Effector CD4-positive, alpha-beta T cell (primary cell): ENCODE data around the gene TNS1.

Experiments used
- DNase-seq: peaks from one replicate; pipeline ENCODE4 v3.0.0-alpha.2; 2020

Gene TNS1

GRCh38 chr2:217928324-217929181 lies 74.2 kb downstream of the TNS1 start:
- no peak for DNase-seq

GRCh38 chr2:217927601-217928323 lies 75.0 kb downstream of the TNS1 start:
- no peak for DNase-seq

- no peak for DNase-seq
Observed at GRCh38 chr2:217926801-217927200, 76.0 kb downstream of the TNS1 start.

DNA sequence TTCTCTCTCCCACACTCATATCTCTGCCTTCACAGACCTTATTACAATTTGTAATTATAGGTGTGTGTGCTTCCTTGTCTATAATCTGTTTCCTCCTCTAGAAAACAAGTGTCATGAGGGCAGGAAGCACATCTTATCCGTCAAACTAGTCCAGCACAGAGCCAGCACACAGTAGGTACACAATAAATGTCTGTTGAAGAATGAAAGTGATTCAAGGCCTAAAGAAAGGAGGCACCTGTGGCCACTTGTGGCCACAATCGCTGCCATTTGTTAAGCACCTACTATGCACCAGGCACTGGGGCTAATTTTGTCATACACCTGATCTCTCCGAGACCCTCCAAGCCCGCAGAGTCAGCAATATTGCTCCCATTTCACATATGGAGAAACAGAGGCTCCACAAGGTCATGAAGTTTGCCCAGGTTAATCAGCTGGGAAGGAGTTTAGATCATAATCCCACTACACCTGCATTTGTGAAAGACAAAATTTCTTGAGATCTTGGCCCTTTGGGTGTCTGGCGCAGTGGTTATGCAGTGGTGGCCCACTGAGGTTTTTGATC lies 78.4 kb downstream of the TNS1 start:
- no peak for DNase-seq

DNA sequence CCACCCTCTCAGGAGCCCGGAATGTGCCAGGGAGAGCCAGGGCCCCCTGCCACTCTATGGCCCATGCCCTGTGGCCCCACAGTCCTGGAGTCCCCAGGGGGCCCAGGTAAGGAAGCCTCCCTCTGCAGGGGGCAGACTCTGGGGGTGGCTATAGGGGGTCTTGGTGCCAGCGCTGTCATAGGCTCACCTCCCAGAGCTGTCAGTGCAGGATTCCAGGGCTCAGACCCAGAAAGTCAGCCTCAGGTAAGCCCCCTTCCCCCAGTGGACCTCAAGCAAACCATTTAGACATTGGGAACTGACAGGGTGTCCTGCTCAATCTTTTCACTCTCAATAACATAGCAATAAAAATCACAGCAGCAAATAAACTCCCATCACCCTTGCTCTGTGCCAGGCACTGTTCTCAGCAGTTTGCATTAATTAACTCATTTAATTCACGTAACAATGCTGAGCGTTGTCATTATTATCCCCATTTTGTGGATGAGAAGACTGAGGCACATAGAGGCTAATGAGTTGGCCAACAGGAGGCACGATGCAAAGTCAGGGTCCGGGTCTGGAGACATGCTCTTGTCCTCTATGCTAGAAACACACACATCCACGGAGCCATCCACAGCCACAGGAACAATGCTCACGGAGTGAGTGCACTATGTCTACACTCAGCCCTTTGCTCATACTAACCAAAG lies 79.6 kb downstream of the TNS1 start:
- no peak for DNase-seq

- DNase-seq, result no peak
Observed at GRCh38 chr2:217922101-217923006, 80.4 kb downstream of the TNS1 start.

DNA sequence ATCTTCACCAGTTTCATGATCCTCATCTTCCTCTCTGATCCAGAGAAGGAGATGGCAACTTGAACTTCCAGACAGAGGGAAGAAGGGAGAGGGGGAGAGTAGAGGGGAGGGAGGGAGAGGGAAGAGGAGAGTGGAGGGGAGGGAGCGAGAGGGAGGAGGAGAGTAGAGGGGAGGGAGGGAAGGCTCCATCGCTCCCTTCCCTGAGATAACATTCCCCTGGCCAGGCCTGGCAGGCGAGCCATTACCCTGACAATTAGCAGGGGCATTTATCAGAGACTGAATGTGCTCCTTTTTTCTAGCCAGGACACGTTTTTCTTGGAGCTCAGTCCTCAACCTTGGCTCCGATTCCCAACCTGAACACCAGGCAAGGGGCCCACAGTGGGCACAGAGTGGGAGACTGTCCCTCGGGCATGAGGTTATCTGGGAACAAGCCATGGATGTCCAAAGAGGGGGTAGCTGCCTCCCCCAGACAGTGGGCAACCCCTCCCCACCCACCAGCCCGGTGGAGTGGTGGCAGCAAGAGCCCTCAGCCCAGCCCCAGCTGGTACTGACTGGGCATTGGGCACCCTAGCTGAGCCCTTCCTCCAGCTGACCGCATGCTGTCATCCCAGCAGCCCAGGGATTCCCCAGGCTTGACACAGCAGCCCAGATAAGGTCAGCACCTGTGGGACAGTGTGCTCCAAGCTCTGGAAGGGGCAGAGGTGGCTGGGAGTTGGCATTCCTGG lies 81.8 kb downstream of the TNS1 start:
- no peak for DNase-seq

- DNase-seq, result no peak
Observed at GRCh38 chr2:217919781-217920351, 82.9 kb downstream of the TNS1 start.

DNA sequence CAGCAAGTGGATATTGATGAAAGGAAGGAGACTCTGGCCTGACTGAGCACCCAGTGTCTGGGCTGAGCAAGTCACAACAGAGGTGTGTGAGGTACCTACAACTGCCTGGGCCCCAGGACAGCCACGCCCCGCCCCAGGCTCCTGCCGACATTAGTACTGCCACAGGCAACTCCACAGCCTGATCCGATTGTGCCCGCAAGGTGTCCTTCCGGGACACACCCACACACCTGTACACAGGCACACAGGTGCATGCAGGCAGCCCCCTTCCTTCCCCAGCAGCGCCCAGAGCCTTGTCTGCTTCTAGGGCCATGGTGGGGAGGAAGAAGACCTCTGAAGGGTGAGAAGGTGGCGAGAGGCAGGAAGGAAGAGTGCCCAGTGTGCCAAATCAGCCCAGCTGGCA lies 83.6 kb downstream of the TNS1 start:
- DNase-seq, result no peak

DNA sequence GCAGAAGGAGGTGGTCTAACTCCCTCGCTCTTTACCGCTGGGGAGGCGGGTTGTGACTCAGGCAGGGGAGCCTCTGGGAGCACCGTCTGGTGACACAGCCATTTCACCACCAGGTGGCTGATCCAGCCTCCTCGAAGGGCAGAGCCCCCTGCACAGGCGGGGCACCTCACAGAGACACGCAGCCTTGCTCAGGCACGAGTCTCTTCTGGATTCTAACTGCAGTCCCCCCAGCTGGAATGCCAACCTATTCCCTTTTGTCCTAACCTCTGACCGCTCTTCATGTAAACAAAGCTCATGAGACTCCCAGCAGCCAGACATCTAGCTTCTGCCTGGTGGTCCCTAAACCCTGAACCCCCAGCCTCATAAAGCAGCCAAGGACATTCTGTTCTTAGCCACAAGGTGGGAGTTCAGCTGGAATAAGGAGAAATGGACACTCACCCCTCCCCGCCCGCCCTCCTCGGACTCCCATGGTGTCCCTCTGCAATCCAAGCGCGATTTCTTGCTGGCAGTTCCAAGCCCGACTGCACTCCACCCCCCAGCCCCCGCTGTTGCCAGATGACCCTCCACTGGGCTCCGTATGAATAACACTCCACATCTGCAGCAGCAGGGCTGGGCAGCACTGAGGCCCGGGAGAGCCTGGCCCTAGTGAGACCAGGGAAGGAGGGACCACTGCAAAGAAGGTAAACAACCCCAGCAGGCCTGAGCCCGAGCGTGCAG lies 84.3 kb downstream of the TNS1 start:
- DNase-seq, result no peak

GRCh38 chr2:217916504-217917254 lies 86.1 kb downstream of the TNS1 start:
- no peak for DNase-seq

DNA sequence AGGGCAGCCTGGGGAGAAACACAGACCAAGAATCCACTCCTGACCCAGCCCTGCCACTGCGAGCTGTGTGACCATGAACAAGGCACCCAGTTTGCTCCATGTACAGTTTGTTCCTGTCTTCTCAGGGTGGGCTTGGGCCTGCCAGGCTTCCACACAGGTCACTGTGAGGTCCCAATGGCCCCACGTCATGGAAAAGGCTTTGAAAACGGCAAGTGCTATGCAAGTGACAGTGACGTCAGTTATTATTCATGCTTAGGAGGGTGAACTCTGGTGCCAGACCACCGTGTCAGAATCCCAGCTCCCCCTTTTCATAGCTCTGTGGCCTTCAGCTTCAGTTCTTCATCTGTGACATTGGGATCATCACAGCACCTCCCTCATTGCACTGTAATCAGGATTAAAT lies 87.1 kb downstream of the TNS1 start:
- no peak for DNase-seq

GRCh38 chr2:217914878-217915277 lies 87.9 kb downstream of the TNS1 start:
- DNase-seq, result no peak

DNA sequence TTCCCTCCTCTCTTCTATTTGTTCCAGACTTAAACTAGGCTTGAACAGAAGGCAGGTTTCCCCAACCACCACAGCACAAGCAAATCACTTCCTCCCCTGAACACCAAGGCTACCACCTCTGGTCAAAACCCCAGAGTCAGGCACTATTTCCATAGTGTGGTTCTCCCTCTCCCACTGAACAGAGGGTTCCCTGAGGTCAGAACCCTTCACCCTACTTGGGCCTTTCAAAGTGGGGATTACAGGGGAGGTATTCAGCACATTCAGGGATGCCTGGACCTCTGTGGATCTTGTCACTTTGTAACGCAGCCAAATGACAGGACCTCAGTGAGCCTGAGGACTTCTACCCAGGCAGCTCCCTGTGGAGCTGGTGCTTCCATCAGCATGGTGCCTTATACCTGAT lies 88.7 kb downstream of the TNS1 start:
- DNase-seq, result no peak

DNA sequence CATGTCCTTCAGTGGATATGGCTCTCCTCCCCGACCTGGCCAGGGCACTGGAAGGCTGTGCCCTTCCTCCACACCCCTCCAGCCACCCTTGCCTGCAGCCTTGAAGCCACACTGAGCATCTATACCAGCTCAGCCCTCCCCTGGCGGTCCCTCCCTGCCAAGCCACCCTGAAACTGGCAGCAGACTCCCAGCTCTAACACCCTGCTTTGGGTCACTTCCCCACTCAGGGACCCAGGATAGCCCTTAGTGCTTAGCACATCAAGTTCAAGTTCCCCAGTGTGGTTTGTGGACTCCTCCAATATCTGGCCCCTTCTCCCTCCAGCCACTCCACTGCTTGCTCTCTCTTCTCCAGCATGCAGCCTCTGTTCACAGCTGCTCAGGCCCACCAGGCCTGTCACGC lies 89.4 kb downstream of the TNS1 start:
- no peak for DNase-seq

DNA sequence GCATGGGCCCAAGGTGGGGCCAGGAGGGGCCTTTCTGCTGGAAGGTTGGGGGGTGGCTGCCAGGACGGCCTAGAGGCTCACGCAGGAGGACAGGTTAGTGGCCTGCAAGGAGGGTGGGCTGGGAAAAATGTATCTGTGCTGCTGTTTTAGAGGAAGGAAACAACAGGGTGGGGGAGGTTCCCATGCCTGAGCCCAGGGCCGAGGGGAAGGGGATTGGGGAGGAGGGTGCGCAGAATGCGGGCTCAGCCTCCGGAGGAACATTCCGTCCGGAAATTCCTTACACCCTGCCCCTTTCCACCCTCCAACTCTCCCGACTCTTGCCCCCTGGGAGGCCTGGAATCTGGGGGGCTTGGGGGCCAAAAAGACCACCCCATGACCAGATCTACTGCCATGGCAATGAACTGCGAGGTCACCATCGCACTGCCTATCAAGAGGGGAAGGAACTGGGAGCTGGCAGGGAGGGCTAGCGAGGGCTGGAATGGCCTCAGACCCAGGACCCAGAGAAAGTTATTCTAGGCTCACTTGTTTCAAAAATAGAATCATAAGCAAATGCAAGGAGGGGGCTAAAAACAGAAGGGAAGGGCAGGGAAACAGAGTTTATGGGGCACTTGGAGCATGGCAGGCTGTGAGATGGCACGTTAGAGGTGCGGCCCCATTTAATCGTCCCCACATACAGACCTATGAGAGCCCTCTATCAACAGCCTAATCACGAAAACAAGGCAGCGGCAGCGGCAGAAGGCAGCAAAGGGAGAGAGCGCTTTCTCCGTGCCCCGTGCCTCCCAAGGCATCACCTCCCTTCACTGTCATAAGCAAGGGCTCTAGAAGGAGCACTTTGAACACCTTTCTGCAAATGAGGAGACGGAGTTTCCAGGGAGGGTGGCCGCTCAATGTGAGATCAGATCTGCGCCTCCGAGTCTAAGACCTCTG lies 90.4 kb downstream of the TNS1 start:
- no peak for DNase-seq

DNA sequence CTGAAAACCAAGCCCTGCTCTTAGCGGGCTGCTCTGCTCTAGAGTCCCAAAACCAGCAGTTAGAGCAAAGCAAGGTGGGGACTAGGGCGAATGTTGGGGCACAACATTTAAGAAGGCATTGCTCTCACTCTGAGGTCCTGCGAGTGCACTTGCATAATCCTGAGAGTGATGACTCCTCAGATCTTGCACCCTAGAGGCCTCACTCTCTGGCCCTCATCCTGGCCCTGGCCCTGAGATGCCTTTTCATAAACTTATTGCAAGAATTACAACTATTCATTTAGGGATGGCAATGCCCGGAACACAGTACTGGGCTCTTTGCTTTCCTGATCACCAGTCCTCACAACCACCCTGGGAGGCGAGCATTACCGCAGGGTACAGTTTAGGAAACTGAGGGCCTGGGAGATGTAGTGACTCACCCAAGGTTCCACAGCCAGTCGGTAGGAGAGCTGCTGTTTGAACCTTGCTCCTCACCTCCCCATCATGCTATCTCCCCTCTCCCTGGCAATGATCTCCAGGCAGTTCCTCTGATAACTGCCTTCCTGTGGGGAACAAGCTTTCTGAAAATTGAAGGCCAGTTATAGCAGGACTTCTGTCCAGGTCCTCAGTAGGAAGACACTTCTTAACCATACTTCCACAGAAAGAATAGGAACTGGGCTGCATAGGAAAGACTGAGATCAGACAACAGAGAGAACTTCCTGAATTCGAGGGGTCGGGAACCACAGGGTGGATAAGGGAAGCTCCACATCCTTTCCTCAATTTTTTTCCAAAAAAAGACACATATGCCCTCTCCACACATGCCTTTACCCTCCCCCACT lies 91.3 kb downstream of the TNS1 start:
- no peak for DNase-seq

DNA sequence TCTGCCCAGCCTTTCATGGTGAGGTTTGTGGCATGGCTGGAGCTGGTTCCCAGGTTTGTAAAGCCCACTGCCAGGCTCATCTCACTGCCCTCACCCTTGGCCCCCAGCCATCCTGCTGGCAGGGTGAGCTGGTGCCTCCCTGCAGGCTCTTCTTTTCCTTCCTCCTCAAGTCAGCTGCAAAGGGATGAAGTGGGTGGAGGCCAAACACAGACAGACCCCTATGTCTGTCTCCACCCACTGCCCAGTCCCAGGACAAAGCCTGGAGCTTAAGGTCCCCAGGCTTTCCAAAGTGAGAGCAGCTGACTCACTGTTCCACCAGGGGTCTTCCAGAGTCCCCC lies 92.0 kb downstream of the TNS1 start:
- DNase-seq, result no peak
